GM12892 (cell line): Measurements from ENCODE around the gene GCDH.

Experiments used
- POLR2A ChIP-seq: IDR thresholded peaks from 2 replicates; pipeline ENCODE4 v1.6.1; 2011; ENCODE audit warnings: low read depth, low read length, control low read depth
- POLR2AphosphoS5 ChIP-seq: IDR thresholded peaks from 2 replicates; pipeline ENCODE4 v1.6.1; 2011; ENCODE audit warnings: low read depth, low read length, control low read depth
- TAF1 ChIP-seq: IDR thresholded peaks from 2 replicates; pipeline ENCODE4 v1.6.1; 2011; ENCODE audit warnings: low read depth, mild to moderate bottlenecking, control low read depth, low read length, borderline replicate concordance

DNA sequence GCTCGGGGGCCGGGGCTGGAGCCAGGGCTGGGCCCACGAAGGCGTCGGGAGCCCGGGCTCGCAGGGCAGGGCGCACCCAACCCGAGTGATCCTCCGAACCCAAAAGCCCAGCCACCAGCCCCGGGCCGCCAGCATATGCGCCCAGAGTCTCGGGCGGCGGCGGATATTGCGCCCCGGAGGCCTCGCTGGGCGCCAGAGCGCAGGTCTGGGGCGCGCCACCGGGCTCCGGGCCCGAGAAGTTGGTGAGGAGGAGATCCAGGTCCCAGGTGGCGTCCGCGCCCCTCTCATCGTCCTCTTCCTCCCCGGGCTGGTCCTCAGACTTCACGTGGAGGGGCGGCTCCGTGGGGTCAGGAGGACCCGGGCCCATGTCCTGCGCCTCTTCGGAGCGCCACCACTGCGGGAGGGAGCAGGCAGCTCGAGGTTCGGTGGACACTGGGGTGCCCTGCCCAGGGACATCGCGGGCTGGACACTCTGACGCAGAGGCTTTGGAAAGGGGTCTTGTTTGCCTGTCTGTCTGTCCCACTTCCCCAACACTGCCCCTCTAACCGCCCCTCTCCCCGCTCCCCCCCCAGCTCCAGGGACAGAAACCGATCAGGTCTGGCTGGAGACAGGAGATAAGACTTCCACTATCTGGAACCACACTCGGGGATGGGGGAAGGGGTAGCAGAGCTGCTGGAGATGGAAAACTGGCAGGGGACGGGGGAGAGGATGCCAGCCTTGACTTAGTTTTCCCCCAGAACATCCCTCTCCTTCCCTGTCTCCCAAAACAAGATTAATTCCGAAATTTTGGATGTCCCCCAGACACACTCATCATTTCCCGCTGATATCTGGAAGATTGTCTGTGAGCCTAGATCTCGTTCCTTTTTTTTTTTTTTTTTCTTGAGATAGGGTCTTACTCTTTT, 5.0 kb upstream of the GCDH start:
- TF ChIP-seq POLR2A, result no peak
- no peak for TF ChIP-seq TAF1
- TF ChIP-seq POLR2AphosphoS5, result no peak
